ENCODE data around the gene USP14. TPM values are rescaled to one million over a fixed set of nuclear protein-coding genes. Genes with fewer than 3 reads are reported as not detected.

USP14 gene
- total RNA-seq, 4 donors from 2014 or later = 21.8 to 42.8 (median 29.5) TPM

DNA sequence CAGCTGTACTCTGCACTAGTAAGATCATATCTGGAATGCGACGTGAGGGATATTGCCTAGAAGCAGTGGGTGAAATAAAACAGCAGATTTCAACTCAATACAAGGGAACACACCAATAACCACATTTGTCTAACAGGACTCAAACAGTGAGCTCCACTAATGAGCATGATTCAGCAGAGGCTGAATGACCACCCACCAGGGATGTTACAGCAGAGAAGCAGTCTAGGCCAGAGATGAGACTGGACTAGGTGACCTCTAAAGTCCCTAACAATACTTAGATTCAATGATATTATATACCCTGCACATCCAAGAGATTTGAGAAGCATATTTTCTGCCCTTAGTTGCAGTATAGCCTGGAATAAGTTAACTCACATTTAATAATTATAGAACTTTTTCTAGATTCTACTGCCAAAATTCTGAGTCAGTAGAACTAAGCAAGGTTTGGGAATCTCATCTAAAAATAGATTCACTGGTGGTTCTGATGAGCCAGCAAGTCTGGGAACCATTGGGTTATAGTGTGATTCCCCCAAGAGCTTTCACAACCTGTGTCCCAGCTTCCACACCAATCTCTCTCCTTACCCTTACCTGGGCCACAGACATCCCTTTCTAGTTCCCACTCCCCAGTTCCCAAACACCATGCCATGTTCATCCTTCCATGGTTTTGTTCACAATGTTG is 103.2 kb downstream of the USP14 start:
- Histone ChIP-seq H3K9me3 (no peaks in the 10 kb centered on the region), H3K36me3 (peaks cover 28 to 86% (median 47%) of the 10 kb centered on the region in 4 donors), H3K27ac (replicated peaks in 1 of 4) (no peak overlapping the region), H3K27me3 (no peaks in the 10 kb centered on the region), H3K4me1 (peaks cover 3 to 10% (median 5%) of the 10 kb centered on the region in 4 donors), H3K4me3 (no peak overlapping the region)
- 90% methylated on average over 2 of the region's 2 CpGs for WGBS
- intact Hi-C loops (cut with DNase I) = no loop called here
- no peak for TF ChIP-seq POLR2AphosphoS5 (IDR thresholded peaks at IDR 0.05)
- no peak for TF ChIP-seq POLR2A (IDR thresholded peaks at IDR 0.05; ENCODE audit: low read depth)
- TF ChIP-seq, protein P1, sequence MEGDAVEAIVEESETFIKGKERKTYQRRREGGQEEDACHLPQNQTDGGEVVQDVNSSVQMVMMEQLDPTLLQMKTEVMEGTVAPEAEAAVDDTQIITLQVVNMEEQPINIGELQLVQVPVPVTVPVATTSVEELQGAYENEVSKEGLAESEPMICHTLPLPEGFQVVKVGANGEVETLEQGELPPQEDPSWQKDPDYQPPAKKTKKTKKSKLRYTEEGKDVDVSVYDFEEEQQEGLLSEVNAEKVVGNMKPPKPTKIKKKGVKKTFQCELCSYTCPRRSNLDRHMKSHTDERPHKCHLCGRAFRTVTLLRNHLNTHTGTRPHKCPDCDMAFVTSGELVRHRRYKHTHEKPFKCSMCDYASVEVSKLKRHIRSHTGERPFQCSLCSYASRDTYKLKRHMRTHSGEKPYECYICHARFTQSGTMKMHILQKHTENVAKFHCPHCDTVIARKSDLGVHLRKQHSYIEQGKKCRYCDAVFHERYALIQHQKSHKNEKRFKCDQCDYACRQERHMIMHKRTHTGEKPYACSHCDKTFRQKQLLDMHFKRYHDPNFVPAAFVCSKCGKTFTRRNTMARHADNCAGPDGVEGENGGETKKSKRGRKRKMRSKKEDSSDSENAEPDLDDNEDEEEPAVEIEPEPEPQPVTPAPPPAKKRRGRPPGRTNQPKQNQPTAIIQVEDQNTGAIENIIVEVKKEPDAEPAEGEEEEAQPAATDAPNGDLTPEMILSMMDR (IDR thresholded peaks at IDR 0.05) = no peak
- no peak for TF ChIP-seq EP300 (IDR thresholded peaks at IDR 0.05)
- no peak for DNase-seq (ENCODE audit: extremely low spot score)

Small RNA genes within 50 kb of the gene (small RNA-seq; reads per million reads assigned to genes)
- gene MIR8078 = 0 reads per million in 3 donors

Other genes with a start within 250 kb of the USP14 start
- gene TUBB8B, start 108.9 kb upstream of the USP14 start, total RNA-seq = not detected
- 10 to 100 TPM; 13.8 to 34.1 (median 21.8) TPM for gene THOC1, start 109.5 kb downstream of the USP14 start, total RNA-seq

Measured in esophagus muscularis mucosa (tissue), 4 donors.